ENCODE results near the gene SF3B4. TPM values are rescaled to one million over a fixed set of nuclear protein-coding genes. Genes with fewer than 3 reads are reported as not detected.
"Not testable (repeated sequence)": the region's sequence is repeated elsewhere in the genome, so short reads cannot be mapped to it uniquely, and the experiment has no call there.

Gene SF3B4, protein sequence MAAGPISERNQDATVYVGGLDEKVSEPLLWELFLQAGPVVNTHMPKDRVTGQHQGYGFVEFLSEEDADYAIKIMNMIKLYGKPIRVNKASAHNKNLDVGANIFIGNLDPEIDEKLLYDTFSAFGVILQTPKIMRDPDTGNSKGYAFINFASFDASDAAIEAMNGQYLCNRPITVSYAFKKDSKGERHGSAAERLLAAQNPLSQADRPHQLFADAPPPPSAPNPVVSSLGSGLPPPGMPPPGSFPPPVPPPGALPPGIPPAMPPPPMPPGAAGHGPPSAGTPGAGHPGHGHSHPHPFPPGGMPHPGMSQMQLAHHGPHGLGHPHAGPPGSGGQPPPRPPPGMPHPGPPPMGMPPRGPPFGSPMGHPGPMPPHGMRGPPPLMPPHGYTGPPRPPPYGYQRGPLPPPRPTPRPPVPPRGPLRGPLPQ
- total RNA-seq: 54.2 TPM

DNA sequence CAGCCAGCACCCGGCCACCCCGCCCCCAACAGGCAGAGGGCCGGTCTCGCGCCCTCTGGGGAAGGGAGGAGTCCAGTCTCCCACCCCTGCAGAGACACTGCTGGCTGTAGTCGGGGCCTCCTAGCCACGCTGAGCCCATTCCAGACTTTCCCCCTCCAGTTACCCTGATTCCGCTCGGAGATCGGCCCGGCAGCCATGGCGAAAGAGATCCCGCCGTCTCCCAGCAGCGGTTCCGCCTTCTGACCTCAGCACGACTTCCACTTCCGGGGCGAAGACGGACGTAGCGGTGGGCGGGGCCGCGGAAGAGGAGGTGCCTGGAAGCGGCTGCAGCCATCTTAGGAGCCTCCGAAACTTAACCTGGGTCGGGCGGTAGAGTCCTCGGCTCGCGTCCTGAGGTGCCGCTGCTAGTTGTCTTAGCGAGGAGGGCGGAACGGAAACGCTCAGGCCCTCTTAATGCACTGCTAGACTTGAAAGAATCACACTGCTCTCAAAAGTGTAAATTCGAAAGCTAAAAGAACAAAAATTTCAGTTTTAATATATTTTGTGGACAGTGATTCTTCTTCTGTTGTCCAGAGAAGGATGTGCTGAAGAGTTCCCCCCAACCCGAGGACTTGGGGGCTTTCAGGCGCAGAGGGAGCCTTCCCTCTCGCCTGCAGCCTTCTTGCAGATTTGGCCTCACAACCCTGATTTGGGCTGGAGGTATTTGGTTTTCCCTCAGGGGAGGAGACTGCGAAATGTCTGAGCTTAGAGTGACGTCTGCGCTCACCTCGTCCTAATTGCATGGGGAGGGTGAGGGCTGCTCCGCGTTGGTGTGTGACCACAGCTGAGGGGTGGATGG lies at the start of gene SF3B4:
SF3B4 (minus strand) TSS at position 241 of the 838 bp plus-strand sequence; CDS start at position 197, 44 bp downstream.
- DNase-seq (ENCODE audit: low spot score): peak; percentile 97

DNA sequence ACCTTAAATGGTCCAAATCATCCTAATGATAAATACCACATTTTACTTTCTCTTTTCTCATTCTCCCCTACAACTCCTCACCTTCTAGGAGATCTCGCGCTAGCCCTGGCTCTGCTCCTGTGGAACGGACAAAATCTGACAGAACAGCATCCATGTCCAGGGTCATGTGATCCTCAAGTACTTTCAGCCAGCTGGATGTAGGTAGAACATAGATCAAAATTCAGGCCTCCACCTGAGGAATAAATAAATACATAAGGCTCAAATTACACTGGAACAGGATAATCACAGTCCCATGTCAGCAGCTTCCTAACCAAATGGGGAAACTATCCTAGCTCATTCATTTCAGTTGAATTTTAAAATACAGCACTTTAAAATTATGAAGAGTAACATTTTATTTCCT lies 49.7 kb upstream of the SF3B4 start:
- DNase-seq (ENCODE audit: low spot score): no peak

DNA sequence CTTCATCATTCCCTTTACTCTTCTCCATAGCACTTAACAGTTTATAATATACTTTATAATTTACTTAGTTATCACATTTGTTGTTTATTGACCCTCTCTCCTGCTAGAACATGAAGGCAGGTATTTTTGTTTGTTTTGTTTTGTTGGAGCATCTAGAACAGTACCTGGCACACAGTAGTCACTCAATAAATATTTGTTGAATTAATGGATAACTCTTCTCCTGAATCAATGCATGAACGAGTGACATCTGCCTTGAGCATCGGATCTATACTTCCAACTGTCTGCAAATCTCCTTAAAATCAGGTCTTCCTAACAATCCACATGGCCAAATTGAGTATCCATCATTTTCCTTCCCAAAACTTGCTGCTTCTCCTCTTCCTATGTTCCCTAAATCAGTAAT lies 44.9 kb upstream of the SF3B4 start:
- no peak for DNase-seq (ENCODE audit: low spot score)

DNA sequence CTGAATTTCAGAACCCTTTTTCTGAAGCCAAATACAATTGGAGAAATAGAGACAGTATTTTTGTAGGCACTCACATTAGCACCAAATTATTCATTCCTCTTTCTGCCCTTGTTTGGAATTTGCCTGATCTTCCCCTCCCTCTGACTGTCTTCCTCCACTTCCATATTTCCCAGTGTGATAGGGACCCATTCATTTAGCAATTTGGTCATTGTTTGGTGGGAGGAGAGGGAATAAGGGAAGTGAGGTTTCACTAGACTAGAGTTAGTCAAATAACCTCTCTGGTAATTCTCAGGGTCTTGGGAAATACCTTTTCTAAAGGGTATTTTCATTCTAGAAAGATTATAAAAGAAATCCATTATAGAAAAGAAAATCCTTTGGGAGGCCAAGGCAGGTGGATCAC lies 40.0 kb upstream of the SF3B4 start:
- DNase-seq (ENCODE audit: low spot score): no peak

DNA sequence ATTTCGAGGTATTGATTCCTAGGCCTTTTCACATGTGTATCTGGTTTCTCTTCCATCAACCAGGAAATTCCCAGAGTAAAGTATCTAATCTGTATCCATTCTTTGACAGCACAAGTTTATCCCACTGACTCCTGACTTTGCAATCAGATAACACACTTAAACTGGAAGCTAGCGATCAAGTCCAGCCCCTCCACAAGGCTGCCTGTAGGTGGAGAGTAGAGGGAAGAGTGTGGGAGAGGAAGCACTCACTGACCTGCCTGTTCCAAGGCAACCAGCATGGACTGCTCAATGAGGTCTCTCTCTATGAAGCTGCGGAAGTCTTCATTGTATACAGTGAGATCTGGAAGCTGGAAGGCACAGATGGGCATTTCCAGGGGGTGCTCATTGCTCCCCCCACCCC lies 39.4 kb upstream of the SF3B4 start:
- DNase-seq (ENCODE audit: low spot score): no peak

DNA sequence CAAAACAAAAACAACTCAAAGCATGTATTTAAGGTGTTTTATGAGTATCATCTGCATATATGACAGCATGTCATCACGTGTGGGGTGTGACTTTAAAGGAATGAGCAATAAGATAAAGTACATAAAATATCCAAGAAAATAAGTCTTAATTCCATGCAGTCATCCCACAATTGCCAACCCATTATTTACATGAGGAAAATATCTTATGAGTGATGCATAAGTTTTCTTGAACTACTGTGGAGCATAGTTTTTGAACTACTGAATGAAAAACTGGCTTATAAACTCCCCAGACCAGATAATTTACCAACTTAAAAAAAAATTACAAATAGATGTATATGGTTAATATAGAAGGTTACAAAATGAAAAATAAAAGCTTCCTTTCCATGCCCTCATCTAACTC lies 38.8 kb upstream of the SF3B4 start:
- no peak for DNase-seq (ENCODE audit: low spot score)

DNA sequence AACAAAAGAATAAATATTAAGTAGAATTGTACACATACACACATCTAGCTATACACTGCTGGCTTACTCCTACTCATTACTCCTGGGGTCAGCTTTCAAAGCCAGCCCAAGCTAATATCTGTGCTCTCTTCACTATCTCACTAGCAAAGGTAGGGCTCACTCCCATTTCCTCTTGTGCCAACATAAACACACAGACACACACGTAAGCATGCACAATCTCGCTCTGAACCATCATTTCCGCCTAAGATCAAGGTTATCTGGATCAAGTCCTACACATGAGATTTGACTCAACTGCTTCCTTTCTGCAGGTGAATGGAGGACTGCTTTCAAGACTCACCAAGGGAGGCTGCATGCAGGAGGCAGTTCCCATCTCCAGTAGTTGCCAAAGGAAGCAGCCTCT lies 37.8 kb upstream of the SF3B4 start:
- no peak for DNase-seq (ENCODE audit: low spot score)

DNA sequence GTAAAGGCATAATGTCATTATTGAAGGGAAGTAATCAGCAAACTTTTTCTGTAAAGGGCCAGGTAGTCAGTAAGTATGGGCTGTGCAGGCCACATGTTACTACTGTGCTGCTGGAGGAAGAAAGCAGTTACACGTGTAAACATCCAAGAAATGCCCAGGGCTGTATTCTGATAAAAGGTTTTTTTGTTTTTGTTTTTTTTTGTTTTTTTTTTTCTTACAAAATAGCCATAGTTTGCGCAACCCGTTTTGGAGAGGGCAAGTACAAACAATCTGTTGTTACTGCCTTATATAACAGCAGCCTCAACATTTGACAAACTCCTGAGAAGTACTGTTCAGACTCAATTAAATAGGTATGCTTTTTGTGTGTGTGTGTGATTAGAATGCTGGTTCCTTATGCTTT lies 35.8 kb upstream of the SF3B4 start:
- DNase-seq (ENCODE audit: low spot score): no peak

DNA sequence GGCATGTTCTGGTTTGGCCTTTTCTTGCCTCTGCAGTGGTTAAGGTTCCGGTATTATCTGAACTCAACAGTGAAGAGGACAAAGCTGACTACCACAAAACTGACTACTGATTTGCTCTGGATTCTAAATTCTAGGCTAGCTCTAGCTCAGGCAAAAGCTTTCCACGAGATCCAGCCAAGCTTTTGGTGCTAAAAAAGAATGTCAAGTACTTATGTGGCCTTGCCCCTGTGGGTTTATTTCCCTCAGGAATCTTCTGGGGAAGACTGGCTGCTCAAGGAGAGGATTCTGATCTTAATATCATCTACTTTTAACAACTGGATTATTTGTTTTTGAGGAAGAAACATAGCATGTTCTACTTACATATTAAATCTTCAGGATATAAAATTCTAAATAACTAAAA lies 35.1 kb upstream of the SF3B4 start:
- DNase-seq (ENCODE audit: low spot score): no peak

DNA sequence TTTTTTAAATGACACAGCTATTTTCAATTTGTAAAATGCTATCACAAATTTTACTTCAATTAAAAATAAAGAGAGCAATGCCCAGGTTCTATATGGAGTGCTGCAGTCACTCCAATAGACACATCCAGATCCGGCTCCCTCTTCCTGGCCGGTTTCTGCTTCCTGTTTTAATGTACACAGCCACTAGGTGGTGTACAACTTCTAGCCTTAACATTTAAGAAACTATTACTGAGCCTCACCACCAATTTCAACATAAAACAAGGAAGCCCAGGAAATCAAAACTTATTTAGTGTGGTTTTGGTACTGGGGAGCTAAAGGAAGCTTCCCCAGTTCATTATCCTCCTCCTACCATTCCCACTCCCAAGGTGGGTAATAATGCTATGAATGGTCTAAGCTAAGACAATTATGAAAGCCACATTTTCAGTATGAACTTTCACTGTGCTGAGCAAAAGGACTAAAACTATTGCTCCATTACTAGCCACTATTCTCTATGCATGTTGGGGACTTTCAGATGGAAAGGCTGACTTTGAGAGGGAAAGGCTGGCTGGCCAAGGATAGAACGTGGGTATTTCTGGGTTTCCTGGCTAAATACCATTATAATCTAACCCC lies 34.5 kb upstream of the SF3B4 start:
- DNase-seq (ENCODE audit: low spot score): peak; percentile 75

DNA sequence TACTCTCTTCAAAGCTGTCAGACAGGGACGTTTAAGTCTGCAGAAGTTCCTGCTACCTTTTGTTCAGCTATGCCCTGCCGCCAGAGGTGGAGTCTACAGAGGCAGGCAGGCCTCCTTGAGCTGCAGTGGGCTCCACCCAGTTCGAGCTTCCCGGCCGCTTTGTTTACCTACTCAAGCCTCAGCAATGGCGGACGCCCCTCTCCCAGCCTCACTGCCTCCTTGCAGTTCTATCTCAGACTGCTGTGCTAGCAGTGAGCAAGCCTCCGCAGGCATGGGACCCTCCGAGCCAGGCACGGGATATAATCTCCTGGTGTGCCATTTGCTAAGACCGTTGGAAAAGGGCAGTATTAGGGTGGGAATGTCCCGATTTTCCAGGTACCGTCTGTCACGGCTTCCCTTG lies 29.9 kb upstream of the SF3B4 start:
- not testable (repeated sequence) for DNase-seq (ENCODE audit: low spot score)

DNA sequence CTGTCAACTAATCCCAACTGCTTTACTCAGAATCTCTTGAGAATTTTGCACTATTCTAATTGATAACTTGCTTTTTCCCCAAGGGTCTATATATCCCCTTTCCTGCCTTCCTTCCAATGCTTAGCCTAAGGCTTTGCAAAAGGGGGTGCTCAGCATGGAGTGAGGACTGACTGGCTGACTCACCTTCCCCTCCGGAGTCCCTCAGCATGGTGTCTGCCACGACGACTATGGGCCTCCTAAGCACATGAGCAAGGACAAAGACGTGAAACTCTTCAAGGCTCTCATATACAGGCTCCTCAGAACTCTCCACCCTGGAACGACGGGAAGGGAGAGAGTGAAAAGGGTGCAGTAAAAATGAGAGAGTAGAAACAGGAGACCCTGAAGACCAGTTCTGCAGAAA lies 22.3 kb upstream of the SF3B4 start:
- no peak for DNase-seq (ENCODE audit: low spot score)

DNA sequence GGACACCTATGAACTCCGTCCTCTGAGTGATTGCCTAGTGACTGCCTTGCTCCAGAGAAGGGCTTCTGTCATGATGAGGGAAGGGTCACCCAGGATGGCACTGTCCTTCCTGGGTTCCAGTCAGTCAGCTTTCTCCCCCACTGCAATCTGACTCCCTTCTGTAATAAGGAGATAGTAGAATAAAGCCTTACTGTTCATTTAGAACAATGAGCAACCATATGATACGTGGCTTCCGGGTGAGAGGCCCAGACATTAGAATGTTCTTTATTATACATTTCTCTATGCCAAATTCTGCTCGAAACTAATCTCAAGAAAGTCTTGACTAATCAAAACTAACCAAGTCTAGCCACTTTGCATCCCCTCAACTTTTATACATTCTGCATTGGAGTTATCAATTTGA lies 17.6 kb upstream of the SF3B4 start:
- no peak for DNase-seq (ENCODE audit: low spot score)

DNA sequence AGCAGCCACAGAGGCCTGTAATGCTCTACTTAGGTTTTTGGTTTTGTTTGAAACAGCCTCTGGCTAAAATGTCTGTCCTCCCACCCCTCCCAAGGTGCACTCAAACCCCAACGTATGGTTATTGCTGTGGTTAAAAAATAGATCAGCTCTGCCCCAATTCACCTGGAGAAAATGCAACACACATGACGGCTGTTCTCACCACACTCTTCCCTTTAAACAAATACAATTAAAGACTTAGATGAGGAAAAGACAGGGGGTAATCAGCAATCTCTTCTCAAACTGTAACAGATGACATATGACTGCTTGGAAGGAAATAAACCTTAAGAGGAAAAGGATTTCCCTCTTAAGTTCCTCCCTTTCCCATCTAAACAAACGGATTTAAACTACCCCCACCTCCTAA lies 15.3 kb upstream of the SF3B4 start:
- no peak for DNase-seq (ENCODE audit: low spot score)

DNA sequence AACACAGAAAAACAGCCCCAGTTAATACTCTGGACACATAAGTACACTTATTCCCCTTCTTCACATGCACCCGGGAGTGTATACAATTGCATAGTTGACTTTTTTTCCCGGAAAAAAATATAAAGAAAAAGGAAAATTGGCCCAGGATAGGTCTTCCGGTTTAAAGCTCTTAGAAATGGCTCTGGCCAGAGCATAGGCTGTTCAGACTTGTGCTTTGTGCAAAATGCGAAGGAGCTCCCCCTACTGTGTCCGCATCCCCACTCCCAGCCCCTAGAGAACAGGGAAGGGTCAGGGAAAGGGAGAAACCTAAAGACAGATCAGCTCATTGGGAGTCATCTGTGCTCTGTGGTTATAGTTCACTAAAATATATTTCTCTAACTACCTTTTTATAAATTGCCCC lies 14.6 kb upstream of the SF3B4 start:
- DNase-seq (ENCODE audit: low spot score): no peak

DNA sequence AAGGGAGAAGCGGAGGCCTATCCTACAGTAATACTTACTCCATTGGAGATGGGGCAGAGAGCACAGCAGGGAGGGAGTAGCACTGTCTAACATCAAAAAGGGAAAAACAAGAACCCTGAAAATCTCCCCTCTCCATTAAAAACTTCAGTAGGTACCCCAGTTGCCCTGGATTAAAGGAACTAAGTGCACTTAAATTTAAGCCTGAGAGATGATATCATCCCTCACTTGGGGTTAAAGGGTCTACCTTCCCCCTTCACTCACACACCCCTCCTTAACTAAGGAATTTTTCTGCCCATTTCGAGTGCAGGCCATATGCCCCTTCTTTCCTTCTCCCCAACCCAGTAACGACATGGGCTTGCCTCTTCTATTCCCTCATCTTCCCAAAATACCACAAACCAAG lies 12.8 kb upstream of the SF3B4 start:
- no peak for DNase-seq (ENCODE audit: low spot score)

DNA sequence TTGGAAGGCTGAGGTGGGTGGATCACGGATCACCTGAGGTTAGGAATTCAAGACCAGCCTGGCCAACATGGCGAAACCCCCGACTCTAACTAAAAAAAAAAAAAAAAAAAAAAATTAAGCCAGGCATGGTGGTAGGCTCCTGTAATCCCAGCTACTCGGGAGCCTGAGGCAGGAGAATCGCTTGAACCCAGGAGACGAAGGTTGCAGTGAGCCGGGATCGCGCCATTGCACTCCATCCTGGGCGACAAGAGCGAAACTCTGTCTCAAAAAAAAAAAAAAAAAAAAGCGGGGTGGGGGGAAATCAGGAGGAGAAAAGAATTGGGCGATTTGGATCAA lies 11.0 kb upstream of the SF3B4 start:
- DNase-seq (ENCODE audit: low spot score): not testable (repeated sequence)

DNA sequence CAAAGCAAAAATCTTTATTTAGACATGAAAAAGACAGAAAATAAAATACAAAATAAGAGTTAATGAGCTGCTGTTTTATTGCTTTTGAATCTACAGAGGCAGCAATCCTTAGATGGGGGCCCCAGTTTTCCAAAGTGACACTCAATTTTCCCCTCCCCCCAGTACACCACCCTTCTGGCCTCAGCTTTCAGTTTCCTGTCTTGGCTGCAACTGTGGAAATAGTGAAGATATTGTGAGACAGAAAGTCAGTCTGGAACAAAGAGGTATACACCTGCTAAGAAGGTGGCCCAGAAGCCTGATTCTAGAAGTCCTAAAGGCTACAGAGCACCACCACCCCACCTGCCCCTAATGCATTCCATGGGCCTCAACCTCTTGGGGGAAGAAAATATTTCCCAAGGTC lies 10.2 kb upstream of the SF3B4 start:
- DNase-seq (ENCODE audit: low spot score): no peak

DNA sequence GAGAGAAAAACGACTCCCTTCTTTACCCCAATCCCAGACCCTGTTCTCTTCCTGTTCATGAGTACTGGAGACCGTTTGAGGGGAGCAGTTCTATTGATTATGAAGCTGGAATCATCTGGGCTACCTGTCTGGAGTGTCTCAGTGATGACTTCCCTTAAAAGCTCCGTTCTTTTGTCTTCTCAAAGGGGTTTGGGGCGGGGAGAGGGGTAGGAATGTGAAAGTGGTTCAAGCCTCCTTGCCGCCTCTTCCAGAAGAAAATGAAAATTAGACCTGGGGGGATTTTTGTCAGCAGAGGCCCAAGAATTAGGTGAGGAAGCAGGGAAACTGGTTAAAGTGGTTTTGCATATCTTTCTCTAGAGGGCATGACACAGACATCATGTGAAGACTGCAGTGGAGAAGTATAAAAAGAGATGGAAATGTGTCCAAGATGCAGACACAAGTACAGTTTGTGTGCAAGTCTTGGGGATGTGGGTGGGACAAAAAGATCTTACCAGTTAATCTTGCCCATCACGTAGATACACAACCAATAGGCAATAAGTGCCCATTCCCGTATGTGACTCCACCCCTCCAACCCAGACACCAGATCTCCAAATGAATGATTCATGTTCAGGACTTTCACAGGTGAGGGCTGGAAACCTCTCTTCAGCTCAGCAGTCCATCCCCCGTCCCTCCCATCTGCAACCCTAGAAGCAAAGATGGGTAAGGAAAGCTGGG lies 9.5 kb upstream of the SF3B4 start:
- DNase-seq (ENCODE audit: low spot score): no peak

DNA sequence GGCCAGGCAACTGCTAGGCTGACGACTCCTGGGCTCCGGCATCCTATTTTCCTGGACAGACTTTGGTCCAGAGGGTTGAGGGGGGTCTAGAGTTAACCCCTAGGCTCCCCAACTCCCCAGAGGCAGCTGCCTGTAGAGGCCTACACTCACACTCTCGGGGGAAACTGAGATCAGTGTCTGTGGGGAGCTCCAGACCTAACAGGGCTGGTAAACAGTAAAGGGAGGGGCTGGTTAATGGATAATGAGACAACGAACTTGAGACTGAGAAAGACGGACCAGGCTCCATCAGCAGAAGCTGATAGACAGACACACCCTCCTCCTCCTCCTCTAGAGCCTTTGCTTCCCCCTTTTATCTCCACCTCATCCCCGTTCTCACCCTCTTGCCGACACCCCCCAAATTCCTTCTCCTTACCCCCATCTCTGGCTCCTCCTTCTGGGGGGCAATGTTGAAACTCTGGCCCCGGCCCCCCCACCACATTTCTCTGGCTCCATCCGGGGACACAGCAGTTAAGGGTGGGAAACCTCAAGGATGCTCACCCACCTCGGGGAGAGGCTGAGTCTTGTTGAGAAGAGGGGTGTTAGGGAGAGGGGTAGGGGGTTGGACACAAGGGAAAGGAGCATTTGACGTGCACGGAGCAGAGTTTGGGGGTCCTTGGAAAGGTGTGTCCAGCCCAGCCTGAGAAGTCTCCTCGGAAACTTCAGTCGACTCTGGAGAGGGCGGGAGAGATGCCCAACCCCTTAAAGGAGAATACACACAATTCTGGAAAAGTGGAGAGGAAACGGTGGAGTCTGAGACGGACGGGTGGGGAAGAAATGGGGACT lies 8.8 kb upstream of the SF3B4 start, which contains the start of gene MTMR11:
MTMR11 (minus strand) TSS at position 710 of the 822 bp plus-strand sequence; CDS start at position 478, 232 bp downstream.
- no peak for DNase-seq (ENCODE audit: low spot score)

DNA sequence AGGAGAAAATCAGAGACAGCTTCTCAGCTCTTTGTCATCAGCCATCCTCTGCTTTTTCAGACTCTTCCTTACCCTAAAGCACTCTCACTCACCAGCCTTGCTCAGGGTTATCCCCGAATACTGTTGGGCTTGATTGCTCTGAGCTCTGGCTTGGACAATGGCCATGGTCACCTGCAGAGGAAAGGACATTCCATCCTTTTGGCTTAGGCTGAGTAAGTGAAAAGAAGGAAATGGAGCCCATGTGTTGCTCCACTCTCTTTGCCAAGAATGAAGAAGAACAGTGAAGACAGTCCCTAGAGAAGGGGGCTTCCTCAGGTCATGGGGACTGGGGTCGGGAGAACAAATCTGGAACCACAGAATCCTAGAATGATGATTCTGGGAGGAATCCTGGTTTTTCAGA lies 6.8 kb upstream of the SF3B4 start:
- no peak for DNase-seq (ENCODE audit: low spot score)
